Measurements from ENCODE around the gene ETNK1. TPM values are rescaled to one million over a fixed set of nuclear protein-coding genes. Genes with fewer than 3 reads are reported as not detected.
"Not testable (repeated sequence)": the region's sequence is repeated elsewhere in the genome, so short reads cannot be mapped to it uniquely, and the experiment has no call there.

The ETNK1 gene
- total and polyA plus RNA-seq, 2 experiments from 2014 or later: 20.0 to 34.0 TPM

- Histone ChIP-seq H3K4me2 (ENCODE audit: unreplicated experiment) (no peak overlapping the region), H3K4me1 (ENCODE audit: insufficient read depth) (peaks cover 4% of the 10 kb centered on the region), H3K9me2 (ENCODE audit: insufficient read depth) (no peaks in the 10 kb centered on the region), H3K27me3 (replicated peaks; ENCODE audit: insufficient read depth) (no peaks in the 10 kb centered on the region), H3K79me2 (ENCODE audit: insufficient read depth) (no peaks in the 10 kb centered on the region), H2AFZ (no peak overlapping the region), H3F3A (ENCODE audit: insufficient read depth) (peaks cover under 1% of the 10 kb centered on the region; the same call in 1 of the 2 replicates), H3K4me3 (no peak overlapping the region), H3K27ac (no peak overlapping the region), H3K36me3 (ENCODE audit: low read depth) (no peaks in the 10 kb centered on the region), H3K9ac (no peak overlapping the region), H4K20me1 (ENCODE audit: insufficient read depth) (no peaks in the 10 kb centered on the region), H3K9me3 (ENCODE audit: low read depth) (no peaks in the 10 kb centered on the region)
- in situ Hi-C loops (cut with MboI): no loop called here
- DNase-seq: no peak
- 98 to 99% methylated on average over 19 to 38 of the region's 38 CpGs for WGBS, 2 experiments (ENCODE audit: low coverage in 1 of 2, low lambda C conversion rate in 2 of 2, missing lambda C conversion rate in 2 of 2)
- no peak for TF ChIP-seq EZH2 (IDR thresholded peaks at IDR 0.05; ENCODE audit: insufficient read depth, poor library complexity, severe bottlenecking)
- TF ChIP-seq EZH2phosphoT487 (IDR thresholded peaks at IDR 0.05; ENCODE audit: insufficient read depth, low read depth): no peak
Measured at GRCh38 chr12:22692964-22693555, 68.1 kb downstream of the ETNK1 start.

DNA sequence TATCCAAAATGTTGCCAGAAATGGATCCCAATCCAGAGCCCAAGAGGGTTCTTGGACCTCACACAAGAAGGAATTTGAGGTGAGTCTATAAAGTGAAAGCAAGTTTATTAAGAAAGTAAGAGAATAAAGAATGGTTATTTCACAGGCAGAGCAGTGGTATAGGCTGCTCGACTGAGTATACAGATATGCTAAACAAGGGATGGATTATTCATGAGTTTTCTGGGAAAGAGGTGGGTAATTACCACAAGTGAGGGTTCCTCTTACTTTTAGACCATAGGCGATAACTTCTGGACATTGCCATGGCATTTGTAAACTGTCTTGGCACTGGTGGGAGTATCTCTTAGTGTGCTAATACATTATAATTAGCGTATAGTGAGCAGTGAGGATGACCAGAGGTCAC is 73.6 kb downstream of the ETNK1 start:
- Histone ChIP-seq H3K4me2 (ENCODE audit: unreplicated experiment) (no peak overlapping the region), H3K4me3 (no peak overlapping the region), H4K20me1 (ENCODE audit: insufficient read depth) (no peaks in the 10 kb centered on the region), H2AFZ (no peak overlapping the region), H3K4me1 (ENCODE audit: insufficient read depth) (no peaks in the 10 kb centered on the region), H3F3A (ENCODE audit: insufficient read depth) (no peaks in the 10 kb centered on the region), H3K79me2 (ENCODE audit: insufficient read depth) (no peaks in the 10 kb centered on the region), H3K36me3 (ENCODE audit: low read depth) (no peaks in the 10 kb centered on the region), H3K9me2 (ENCODE audit: insufficient read depth) (no peaks in the 10 kb centered on the region), H3K9me3 (ENCODE audit: low read depth) (no peaks in the 10 kb centered on the region), H3K27ac (no peak overlapping the region), H3K27me3 (replicated peaks; ENCODE audit: insufficient read depth) (no peaks in the 10 kb centered on the region), H3K9ac (no peak overlapping the region)
- TF ChIP-seq EZH2 (IDR thresholded peaks at IDR 0.05; ENCODE audit: insufficient read depth, poor library complexity, severe bottlenecking): no peak
- no peak for TF ChIP-seq EZH2phosphoT487 (IDR thresholded peaks at IDR 0.05; ENCODE audit: insufficient read depth, low read depth)
- WGBS, 2 experiments (ENCODE audit: low coverage in 1 of 2, low lambda C conversion rate in 2 of 2, missing lambda C conversion rate in 2 of 2): 85 to 92% methylated on average over 3 of the region's 3 CpGs
- in situ Hi-C loops (cut with MboI): no loop called here
- no peak for DNase-seq

GRCh38 chr12:22699705-22700104 is 74.7 kb downstream of the ETNK1 start:
- 82 to 83% methylated on average over 9 to 11 of the region's 11 CpGs for WGBS, 2 experiments (ENCODE audit: low coverage in 1 of 2, low lambda C conversion rate in 2 of 2, missing lambda C conversion rate in 2 of 2)

DNA sequence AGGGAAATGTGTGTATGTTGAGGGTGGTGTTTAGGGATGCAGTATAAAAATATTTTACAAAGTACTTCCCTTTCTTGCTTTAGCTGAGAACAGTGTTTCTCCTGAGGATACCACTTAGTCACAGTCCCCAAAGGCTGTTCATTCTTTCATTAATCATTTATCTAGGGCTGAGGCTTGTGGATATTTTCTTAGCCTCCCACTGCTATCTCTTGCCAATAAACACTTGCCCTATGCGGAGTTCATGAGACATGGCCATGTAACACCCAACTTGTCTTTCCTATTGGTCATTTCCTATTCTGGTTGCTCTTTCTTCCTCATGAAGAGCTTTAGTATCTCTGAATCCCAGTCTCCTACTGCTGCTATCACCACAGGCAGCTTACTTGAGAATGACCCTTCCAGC is 75.1 kb downstream of the ETNK1 start:
- WGBS, 2 experiments (ENCODE audit: low coverage in 1 of 2, low lambda C conversion rate in 2 of 2, missing lambda C conversion rate in 2 of 2): 49 to 67% methylated on average over 1 of the region's 1 CpG
- Histone ChIP-seq H3K27me3 (replicated peaks; ENCODE audit: insufficient read depth) (no peaks in the 10 kb centered on the region), H3K9me3 (ENCODE audit: low read depth) (no peaks in the 10 kb centered on the region), H3K36me3 (ENCODE audit: low read depth) (no peaks in the 10 kb centered on the region), H3F3A (ENCODE audit: insufficient read depth) (no peaks in the 10 kb centered on the region), H3K79me2 (ENCODE audit: insufficient read depth) (no peaks in the 10 kb centered on the region), H3K4me3 (no peak overlapping the region), H3K9ac (no peak overlapping the region), H3K4me1 (ENCODE audit: insufficient read depth) (no peaks in the 10 kb centered on the region), H3K9me2 (ENCODE audit: insufficient read depth) (no peaks in the 10 kb centered on the region), H2AFZ (no peak overlapping the region), H4K20me1 (ENCODE audit: insufficient read depth) (no peaks in the 10 kb centered on the region), H3K4me2 (ENCODE audit: unreplicated experiment) (no peak overlapping the region), H3K27ac (no peak overlapping the region)
- in situ Hi-C loops (cut with MboI): no loop called here
- TF ChIP-seq EZH2 (IDR thresholded peaks at IDR 0.05; ENCODE audit: insufficient read depth, poor library complexity, severe bottlenecking) (no peak), EZH2phosphoT487 (IDR thresholded peaks at IDR 0.05; ENCODE audit: insufficient read depth, low read depth) (no peak)
- peak; percentile 25 for DNase-seq

More at GRCh38 chr12:22699705-22700104, 74.7 kb downstream of the ETNK1 start:
- H4K20me1 ChIP-seq (ENCODE audit: insufficient read depth); H3K9me3 ChIP-seq (ENCODE audit: low read depth); H2AFZ ChIP-seq; in situ Hi-C loops (cut with MboI); H3K27me3 ChIP-seq (replicated peaks; ENCODE audit: insufficient read depth); H3K27ac ChIP-seq; H3K4me3 ChIP-seq; H3K36me3 ChIP-seq (ENCODE audit: low read depth); H3K9ac ChIP-seq; H3K4me2 ChIP-seq (ENCODE audit: unreplicated experiment); H3F3A ChIP-seq (ENCODE audit: insufficient read depth); H3K4me1 ChIP-seq (ENCODE audit: insufficient read depth); H3K9me2 ChIP-seq (ENCODE audit: insufficient read depth); H3K79me2 ChIP-seq (ENCODE audit: insufficient read depth); DNase-seq: not testable (repeated sequence)

DNA sequence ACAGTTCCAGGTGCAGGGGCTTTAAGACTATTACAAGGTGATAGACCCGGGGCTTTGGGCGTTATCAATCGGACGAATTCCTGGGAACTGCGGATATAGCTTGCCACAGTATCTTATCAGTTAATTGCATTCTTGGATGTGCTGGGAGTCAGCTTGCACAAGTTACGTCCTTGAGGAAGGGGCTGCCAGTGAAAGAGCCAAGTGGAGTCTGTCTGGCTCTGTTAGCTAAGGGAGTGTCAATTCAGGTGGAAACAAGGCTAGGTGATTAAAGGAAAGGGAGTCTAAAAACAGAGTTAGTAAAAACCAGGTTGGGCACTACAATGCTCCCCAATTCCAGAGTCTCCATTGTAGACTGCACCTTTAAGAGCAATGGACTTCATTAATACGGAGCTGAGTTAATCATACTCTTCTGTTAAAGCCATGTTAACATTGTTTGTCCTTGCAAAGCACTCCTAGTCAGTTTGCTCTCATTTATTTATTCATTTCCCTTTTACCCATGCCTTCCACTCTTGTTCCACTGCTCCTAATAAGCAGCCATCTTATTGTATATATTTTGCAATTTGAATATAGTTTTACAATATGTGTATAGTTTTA is 76.3 kb downstream of the ETNK1 start:
- DNase-seq; H3K27ac ChIP-seq; in situ Hi-C loops (cut with MboI); H3K4me3 ChIP-seq; H4K20me1 ChIP-seq (ENCODE audit: insufficient read depth); H3K4me1 ChIP-seq (ENCODE audit: insufficient read depth); H3K79me2 ChIP-seq (ENCODE audit: insufficient read depth); H3K9me2 ChIP-seq (ENCODE audit: insufficient read depth); H3K9ac ChIP-seq; H3K36me3 ChIP-seq (ENCODE audit: low read depth); H2AFZ ChIP-seq; H3K27me3 ChIP-seq (replicated peaks; ENCODE audit: insufficient read depth); H3K9me3 ChIP-seq (ENCODE audit: low read depth); H3K4me2 ChIP-seq (ENCODE audit: unreplicated experiment); H3F3A ChIP-seq (ENCODE audit: insufficient read depth): not testable (repeated sequence)
- 50 to 73% methylated on average over 3 to 7 of the region's 7 CpGs for WGBS, 2 experiments (ENCODE audit: low coverage in 1 of 2, low lambda C conversion rate in 2 of 2, missing lambda C conversion rate in 2 of 2)

All from GM23248 (cell line).